ENCODE measurements around the gene ASB3.

ASB3 gene

GRCh38 chr2:53820711-53821110 lies 34.0 kb upstream of the ASB3 start:
- no peak overlapping the region for H3K4me3 ChIP-seq (ENCODE audit: low read length, poor library complexity, severe bottlenecking)
- no peak overlapping the region for H3K4me2 ChIP-seq (ENCODE audit: low read depth, low read length, poor library complexity, severe bottlenecking)
- H3K36me3 ChIP-seq (ENCODE audit: insufficient read depth, low read length), result peaks cover 36% of the 10 kb centered on the region; the same call in 1 of the 2 replicates
- H3K9me3 ChIP-seq (ENCODE audit: insufficient read depth, low read depth, low read length), result no peaks in the 10 kb centered on the region
- TF ChIP-seq CTCF (conservative IDR thresholded peaks at IDR 0.05; ENCODE audit: low read length) (no peak), EZH2phosphoT487 (IDR thresholded peaks at IDR 0.05; ENCODE audit: borderline replicate concordance) (no peak)
- H3F3A ChIP-seq (ENCODE audit: low read depth), result no peaks in the 10 kb centered on the region
- H3K9ac ChIP-seq (ENCODE audit: low read depth, low read length, poor library complexity, severe bottlenecking), result no peak overlapping the region
- H3K9me2 ChIP-seq (replicated peaks; ENCODE audit: low read depth, low read length), result no peaks in the 10 kb centered on the region
- no peaks in the 10 kb centered on the region for H4K20me1 ChIP-seq (ENCODE audit: insufficient read depth, low read length, poor library complexity, severe bottlenecking)
- no peak overlapping the region for H2AFZ ChIP-seq (ENCODE audit: low read length)
- H3K4me1 ChIP-seq (ENCODE audit: insufficient read depth, low read length, poor library complexity, severe bottlenecking), result no peaks in the 10 kb centered on the region
- H3K27me3 ChIP-seq (ENCODE audit: insufficient read depth, low read length, poor library complexity, severe bottlenecking), result no peaks in the 10 kb centered on the region
- H3K79me2 ChIP-seq (ENCODE audit: insufficient read depth, low read length), result no peaks in the 10 kb centered on the region

- Histone ChIP-seq H3K9ac (ENCODE audit: low read depth, low read length, poor library complexity, severe bottlenecking) (no peak overlapping the region), H3F3A (ENCODE audit: low read depth) (no peaks in the 10 kb centered on the region), H4K20me1 (ENCODE audit: insufficient read depth, low read length, poor library complexity, severe bottlenecking) (no peaks in the 10 kb centered on the region), H3K4me1 (ENCODE audit: insufficient read depth, low read length, poor library complexity, severe bottlenecking) (no peaks in the 10 kb centered on the region), H3K4me2 (ENCODE audit: low read depth, low read length, poor library complexity, severe bottlenecking) (no peak overlapping the region), H3K9me3 (ENCODE audit: insufficient read depth, low read depth, low read length) (no peaks in the 10 kb centered on the region), H2AFZ (ENCODE audit: low read length) (no peak overlapping the region), H3K79me2 (ENCODE audit: insufficient read depth, low read length) (no peaks in the 10 kb centered on the region), H3K9me2 (replicated peaks; ENCODE audit: low read depth, low read length) (no peaks in the 10 kb centered on the region), H3K36me3 (ENCODE audit: insufficient read depth, low read length) (peaks cover 43% of the 10 kb centered on the region; the same call in 1 of the 2 replicates), H3K4me3 (ENCODE audit: low read length, poor library complexity, severe bottlenecking) (no peak overlapping the region), H3K27me3 (ENCODE audit: insufficient read depth, low read length, poor library complexity, severe bottlenecking) (no peaks in the 10 kb centered on the region)
- TF ChIP-seq CTCF (conservative IDR thresholded peaks at IDR 0.05; ENCODE audit: low read length) (no peak), EZH2phosphoT487 (IDR thresholded peaks at IDR 0.05; ENCODE audit: borderline replicate concordance) (no peak)
These were observed 33.3 kb upstream of the ASB3 start for GRCh38 chr2:53820048-53820447.

GRCh38 chr2:53819634-53820033 lies 32.9 kb upstream of the ASB3 start:
- H3F3A ChIP-seq (ENCODE audit: low read depth), result no peaks in the 10 kb centered on the region
- H3K9me3 ChIP-seq (ENCODE audit: insufficient read depth, low read depth, low read length), result no peaks in the 10 kb centered on the region
- H3K4me1 ChIP-seq (ENCODE audit: insufficient read depth, low read length, poor library complexity, severe bottlenecking), result no peaks in the 10 kb centered on the region
- H3K4me3 ChIP-seq (ENCODE audit: low read length, poor library complexity, severe bottlenecking), result no peak overlapping the region
- no peak overlapping the region for H2AFZ ChIP-seq (ENCODE audit: low read length)
- H3K9me2 ChIP-seq (replicated peaks; ENCODE audit: low read depth, low read length), result no peaks in the 10 kb centered on the region
- no peak for TF ChIP-seq CTCF (conservative IDR thresholded peaks at IDR 0.05; ENCODE audit: low read length)
- no peak for TF ChIP-seq EZH2phosphoT487 (IDR thresholded peaks at IDR 0.05; ENCODE audit: borderline replicate concordance)
- H3K79me2 ChIP-seq (ENCODE audit: insufficient read depth, low read length), result no peaks in the 10 kb centered on the region
- H4K20me1 ChIP-seq (ENCODE audit: insufficient read depth, low read length, poor library complexity, severe bottlenecking), result no peaks in the 10 kb centered on the region
- H3K9ac ChIP-seq (ENCODE audit: low read depth, low read length, poor library complexity, severe bottlenecking), result no peak overlapping the region
- H3K36me3 ChIP-seq (ENCODE audit: insufficient read depth, low read length), result peaks cover 43% of the 10 kb centered on the region; the same call in 1 of the 2 replicates
- no peak overlapping the region for H3K4me2 ChIP-seq (ENCODE audit: low read depth, low read length, poor library complexity, severe bottlenecking)
- H3K27me3 ChIP-seq (ENCODE audit: insufficient read depth, low read length, poor library complexity, severe bottlenecking), result no peaks in the 10 kb centered on the region
